Kidney glomerular epithelial cell (primary cell): ENCODE data around the gene KIAA0930.
"Not testable (repeated sequence)": the region's sequence is repeated elsewhere in the genome, so short reads cannot be mapped to it uniquely, and the experiment has no call there.

Experiments
- DNase-seq: peaks from one replicate; lab custom pipeline; 2025; lab: John Stamatoyannopoulos, UW

Gene KIAA0930

GRCh38 chr22:45240810-45241631 is at the start of gene KIAA0930:
Gene KIAA0930 (minus strand): TSS chr22:45240894. CDS start chr22:45240703, 191 bp downstream.
- peak; percentile 45 for DNase-seq

DNA sequence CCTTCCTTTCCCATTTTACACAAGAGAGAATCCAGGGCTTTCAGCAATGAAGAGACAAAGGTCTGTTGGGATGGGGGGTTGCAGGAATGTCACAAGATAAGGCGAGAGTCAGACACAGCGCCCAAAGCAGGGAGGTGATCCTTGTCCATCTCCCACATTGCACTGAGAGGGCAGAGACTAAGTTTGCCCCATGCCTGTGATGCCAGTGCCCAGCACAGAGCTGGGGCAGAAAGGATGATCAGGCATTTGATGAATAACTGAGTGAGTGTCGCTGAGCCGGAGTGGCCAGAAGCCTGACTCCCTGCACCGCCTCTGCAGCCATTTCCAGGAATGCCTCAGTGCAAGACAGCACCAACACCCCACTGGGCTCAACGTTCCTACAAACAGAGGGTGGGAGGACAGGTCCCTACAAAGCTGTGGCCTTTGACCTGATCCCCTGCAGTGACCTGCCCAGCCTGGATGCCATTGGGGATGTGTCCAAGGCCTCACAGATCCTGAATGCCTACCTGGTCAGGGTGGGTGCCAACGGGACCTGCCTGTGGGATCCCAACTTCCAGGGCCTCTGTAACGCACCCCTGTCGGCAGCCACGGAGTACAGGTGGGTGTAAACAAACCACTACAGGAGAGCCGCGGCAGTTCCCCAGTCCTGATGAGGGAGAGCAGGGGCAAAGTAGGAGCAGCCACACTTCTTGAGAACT is 46.3 kb upstream of the KIAA0930 start:
- DNase-seq = no peak

GRCh38 chr22:45285263-45286058 is 44.8 kb upstream of the KIAA0930 start:
- DNase-seq = no peak

DNA sequence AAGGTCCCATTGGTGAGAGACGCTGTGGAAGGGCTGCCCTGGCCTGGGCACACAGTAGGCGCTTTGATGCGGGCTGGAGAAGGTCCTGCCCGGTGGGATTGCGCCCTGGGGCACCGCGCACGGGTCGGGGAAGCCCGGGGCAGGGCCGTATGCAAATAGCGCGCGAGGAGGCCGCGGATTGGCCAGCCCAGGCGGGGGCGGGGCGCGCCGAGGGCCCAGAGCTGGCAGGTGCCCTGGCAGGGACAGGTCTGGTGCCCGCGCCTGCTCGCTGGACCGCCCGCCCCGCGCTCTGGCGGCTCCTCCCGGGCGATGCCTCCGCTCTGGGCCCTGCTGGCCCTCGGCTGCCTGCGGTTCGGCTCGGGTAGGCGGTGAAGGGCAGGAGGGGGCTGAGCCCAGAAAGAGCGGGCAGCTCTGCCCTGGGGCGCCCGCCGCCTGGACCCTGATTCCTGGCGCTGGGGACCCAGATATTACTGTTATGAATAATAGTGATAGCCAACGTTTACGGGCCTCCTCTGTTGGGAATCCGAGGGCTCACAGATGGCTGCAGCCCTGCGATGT is 44.1 kb upstream of the KIAA0930 start, which contains the start of gene UPK3A:
TSS of gene UPK3A (plus strand) at position 245 of the 558 bp plus-strand sequence. CDS start at position 310, 65 bp downstream.
- DNase-seq = peak; percentile 1

DNA sequence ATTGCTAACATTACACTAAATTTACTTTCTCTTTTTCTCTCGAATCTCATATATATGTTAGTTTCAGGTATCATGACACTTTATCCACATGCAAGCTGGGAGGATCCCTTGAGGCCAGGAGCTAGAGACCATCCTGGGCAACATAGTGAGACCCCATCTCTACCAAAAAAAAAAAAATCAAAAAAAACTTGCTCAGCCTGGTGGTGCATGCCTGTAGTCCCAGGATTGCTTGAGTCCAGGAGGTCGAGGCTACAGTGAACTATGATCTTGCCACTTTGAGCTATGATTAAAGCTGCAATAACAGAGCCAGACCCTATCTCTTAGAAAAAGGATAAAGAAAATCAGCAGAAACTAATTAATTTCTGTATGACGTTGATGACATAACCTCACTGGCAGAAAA is 40.3 kb upstream of the KIAA0930 start:
- DNase-seq = no peak

- DNase-seq = no peak
Observed at GRCh38 chr22:45280587-45280980, 39.9 kb upstream of the KIAA0930 start.

GRCh38 chr22:45278125-45278524 is 37.4 kb upstream of the KIAA0930 start:
- no peak for DNase-seq

GRCh38 chr22:45277720-45278119 is 37.0 kb upstream of the KIAA0930 start:
- DNase-seq = not testable (repeated sequence)

GRCh38 chr22:45276507-45277105 is 35.9 kb upstream of the KIAA0930 start:
- DNase-seq = no peak

GRCh38 chr22:45273452-45274075 is 32.9 kb upstream of the KIAA0930 start:
- DNase-seq = no peak

DNA sequence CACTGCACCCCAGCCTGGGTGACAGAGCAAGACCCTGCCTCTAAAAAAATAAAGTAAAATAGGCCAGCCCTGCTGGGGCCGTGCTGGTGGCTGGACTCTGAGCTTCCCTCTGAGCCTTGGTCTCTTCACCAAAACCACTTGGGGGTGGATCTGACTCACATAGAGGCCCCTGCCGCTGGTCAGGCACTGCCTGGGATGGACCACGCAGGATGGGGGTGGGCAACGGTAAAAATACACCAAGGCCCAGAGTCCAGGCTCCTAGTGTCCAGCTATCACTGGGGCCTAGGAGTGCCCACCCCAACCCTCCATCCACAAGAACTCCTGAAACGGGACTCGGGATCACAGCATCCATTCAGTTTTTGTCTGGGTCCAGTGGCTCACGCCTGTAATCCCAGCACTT is 31.8 kb upstream of the KIAA0930 start:
- no peak for DNase-seq

DNA sequence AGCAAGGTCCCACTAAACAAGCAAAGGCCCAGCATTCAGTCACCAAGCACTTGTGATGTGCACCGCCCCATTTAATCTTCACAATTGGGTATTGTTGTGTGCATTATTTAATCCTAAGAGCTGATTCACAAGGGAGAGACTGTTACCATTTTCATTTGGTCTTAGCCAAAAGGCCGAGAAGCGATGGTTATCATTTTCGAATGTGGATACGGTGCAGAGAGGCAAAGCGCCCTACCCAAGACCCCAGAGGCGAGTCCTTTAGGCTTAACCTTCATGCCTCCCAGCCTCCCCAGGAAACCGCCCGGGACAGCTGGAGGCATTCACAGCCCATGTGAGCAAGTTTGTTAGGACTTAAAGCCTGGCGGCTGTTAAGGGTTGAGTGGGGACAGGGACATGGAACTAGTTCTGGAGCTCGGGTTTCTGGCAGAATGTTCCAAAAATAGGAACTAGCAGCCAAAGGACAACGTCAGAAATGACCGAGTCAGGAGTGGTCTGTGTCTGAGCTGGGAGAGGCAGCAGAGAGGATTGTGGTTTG is 31.0 kb upstream of the KIAA0930 start:
- no peak for DNase-seq

DNA sequence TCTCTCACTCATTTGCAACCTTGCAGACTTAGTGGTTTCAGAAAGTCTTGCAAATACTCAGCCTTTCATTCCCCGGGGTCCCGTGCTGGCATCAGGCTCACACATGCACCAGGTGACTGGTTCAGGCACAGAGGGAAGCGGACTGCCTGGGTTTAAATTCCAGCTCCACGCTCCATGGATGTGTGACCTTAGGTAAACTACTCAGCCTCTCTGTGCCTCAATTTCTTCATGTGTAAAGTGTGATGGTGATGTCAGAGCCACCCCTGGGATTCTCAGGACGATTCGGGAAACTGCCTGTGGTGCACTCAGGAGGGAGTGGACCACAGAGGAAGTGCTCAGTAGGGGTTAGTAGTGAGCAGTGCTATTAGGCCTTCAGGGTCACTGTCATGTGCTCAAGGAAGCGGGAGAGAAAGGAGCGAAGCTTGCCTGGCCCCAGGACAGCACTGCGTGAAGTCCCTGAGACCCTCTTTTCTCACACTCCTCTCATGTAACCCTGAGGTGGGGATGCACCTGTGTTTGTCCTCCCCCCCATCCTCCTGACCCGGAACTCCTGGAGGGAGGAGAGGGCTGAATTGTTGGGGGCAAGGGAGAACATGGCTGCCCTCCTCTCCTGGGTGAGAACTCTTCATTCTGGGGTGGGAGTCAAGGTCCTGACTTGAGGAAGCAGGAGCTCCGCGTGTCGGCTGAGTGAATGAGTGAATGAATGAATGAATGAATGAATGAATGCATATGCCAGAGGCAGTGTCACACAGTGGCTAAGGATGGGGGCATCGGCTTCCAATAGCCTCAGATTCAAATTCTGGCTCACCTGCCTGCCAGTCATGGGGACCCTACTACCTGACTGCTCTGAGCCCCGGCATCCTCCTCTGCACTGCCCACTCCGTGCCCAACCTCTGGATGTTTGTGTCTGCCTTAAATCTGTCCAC is 29.7 kb upstream of the KIAA0930 start:
- DNase-seq = no peak

GRCh38 chr22:45268958-45269844 is 28.5 kb upstream of the KIAA0930 start:
- peak; percentile 27 for DNase-seq

DNA sequence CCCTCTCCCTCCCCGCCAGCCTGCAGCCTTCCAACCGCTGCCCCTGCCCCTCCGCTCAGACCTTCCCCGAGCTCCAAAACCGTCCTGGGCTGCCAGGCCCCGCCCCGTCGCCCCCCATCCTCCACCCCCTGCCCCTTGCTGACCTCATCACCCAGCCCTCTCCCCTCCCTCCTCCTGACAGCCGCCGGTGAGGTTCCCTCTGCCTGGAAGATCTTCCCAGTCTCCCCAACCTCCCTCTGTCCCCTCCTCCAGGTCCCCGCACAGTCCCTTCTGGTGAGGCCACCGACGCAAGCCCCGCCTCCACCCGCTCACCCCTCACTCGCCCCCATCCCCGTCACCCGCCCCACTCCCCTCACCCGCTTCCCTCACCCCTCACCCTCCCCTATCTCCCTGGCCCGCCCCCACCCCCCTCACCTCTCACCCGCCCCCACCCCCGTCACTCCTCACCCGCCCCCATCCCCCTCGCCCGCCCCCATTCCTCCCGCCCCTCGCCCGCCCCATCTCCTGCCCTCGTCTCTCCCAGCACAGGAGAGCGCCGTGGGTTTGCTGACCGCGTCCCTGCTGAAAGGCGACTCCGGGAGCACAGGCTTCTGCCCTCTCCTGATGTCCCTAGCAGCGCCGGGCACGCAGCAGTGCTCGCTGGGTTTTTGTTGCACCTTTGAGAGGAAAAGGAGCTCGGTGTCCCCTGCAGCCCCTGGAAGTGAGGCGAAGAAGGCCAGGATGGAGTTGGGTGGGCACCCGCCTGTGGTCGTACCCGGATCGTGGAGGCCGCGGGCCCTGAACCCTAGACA is 27.7 kb upstream of the KIAA0930 start:
- no peak for DNase-seq

DNA sequence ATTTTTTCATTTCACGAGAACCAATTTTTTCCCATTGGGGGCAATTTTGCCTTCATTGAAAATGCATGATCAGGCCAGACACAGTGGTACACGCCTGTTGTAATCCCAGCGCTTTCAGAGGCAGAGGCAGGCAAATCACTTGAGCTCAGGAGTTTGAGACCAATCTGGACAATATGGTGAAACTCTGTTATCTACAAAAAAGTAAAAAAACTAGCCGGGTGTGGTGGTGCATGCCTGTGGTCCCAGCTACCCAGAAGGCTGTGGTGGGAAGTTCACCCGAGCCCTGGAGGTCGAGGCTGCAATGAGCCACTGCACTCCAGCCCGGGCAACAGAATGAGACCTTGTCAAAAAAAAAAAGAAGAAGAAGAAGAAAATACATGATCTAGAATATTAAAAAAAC is 24.8 kb upstream of the KIAA0930 start:
- DNase-seq = no peak

DNA sequence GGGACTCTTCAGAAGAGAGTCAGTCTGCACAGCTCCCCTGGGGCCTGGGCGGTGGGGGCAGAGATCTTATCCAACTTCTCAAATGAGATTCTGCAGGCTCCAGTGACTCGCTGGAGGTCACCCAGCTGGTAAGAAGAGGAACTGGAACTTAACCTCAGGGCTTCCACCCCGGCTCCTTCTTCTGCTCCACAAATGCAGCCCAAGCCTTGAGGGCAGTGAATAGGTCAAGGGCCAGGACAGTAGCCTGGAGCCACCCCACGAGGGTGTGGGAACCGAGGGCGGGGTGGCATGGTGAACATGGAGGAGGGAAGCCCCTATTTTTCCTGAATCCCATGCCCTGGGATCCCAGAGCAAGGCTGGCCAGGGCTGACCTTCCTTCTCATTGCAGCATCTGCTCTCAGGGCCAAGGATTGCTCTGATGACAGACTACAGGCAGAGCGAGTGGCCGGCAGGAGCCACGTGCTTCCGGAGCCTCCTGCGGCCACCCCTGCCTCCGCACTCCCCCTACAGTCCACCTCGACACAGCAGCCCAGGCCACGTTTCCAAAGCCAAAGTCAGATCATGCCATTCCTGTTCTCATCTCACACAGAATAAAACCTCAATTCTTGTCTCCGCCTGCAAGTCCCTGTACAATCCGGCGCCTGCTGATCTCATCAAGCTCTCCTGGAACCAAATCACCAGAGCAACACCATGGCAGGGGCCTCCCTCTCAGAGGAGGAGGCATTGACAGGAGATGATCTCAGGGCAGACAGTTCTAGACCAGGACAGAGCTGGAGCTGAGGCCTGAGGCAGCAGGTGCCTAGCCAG is 23.0 kb upstream of the KIAA0930 start:
- DNase-seq = peak; percentile 69
